GM19397 (cell line): ENCODE measurements around the gene IL13RA1.
"Not testable (repeated sequence)": the region's sequence is repeated elsewhere in the genome, so short reads cannot be mapped to it uniquely, and the experiment has no call there.

Experiments used
- ATAC-seq: cut with Tn5 transposase; IDR thresholded peaks from one replicate; pipeline ENCODE4 v1.9.1; 2021; ENCODE audit warnings: mild to moderate bottlenecking, moderate library complexity; ENCODE audit not compliant: unreplicated experiment

The IL13RA1 gene

DNA sequence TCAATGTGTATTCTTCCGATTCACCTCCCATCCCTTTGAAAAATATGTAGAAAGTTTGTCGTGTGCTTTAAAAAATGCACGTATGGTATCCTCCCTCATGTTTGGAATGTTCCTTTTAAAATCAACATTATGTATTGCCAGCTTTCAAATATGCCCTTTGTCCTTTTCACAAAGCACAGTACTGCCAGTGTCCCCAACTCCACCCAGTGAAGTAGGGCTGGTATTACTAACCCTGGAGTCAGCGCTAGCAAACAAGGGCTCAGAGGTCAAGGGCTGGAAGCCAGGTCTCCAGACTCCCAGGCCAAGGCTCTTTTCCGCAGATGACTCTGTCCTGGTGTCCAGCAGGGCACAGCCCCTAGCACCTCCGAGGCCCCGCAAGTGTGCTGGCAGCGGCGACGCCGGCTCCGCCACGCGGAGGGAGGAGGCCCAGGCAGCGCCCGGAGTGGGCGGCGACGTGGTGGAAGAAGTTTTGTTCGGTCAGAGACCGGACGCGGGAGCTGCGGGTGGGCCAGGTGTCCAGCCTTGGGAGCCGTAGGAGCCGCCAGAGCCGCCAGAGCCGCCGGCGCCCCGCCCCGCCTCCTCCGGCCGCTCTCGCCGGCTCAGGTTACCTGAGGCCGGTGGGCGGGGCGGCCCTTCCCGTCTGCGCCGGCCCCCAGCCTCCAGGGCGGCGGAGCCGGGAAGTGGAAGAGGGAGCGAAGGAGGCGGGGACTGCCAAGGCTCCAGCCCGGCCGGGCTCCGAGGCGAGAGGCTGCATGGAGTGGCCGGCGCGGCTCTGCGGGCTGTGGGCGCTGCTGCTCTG is at the start of gene IL13RA1:
TSS of gene IL13RA1 (plus strand) at position 720 of the 799 bp plus-strand sequence. CDS start at position 753, 33 bp downstream.
- peak; percentile 71 for ATAC-seq

DNA sequence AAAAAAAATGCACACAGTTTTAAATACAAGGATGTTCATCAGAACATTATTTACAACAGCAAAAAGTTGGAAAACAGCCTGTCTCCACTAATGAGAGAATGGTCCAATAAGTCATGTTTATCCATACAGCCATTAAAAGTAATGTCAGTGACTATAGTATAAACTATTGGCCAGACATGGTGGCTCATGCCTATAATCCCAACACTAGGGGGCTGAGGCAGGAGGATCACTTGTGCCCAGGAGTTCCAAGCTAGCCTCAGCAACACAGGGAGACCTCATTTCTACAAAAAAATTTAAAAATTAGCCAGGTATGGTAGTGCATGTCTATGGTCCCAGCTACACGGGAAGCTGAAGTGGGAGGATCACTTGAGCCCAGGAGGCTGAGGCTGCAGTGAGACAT is 48.1 kb upstream of the IL13RA1 start:
- no peak for ATAC-seq

DNA sequence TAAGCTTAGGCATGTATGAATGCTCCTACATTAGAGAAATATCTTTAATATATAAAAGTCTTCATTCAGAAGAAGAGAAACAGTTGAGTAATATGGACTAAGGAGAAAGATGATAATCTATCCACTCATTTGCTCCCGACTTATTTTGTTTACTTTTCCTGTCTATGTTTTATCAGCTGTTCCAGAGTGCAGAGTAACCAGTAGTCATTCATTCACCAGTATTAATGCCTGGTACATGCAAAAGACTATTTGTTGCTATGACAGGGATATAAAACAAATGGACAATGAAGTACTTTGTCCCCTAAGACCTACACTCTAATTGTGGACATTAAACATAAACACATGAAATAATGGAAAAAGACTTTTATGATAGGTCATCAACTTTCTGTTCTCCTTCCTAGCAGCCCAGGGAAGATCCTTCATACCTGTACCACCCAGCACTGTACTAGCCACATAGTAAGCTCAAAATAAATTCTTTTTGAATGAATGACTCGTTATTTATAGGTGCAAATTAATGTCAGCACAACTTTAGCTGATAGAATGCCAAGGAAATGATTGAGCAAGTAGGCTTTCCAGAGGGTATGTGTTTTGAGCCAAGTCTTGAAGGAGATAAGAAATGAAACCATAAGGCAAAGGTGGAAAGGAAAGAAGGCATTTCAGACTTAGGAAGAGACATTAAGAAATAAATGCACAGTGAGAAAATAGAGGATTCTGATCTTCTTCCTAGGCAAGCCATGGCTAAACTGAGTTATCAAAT is 45.0 kb upstream of the IL13RA1 start:
- no peak for ATAC-seq

DNA sequence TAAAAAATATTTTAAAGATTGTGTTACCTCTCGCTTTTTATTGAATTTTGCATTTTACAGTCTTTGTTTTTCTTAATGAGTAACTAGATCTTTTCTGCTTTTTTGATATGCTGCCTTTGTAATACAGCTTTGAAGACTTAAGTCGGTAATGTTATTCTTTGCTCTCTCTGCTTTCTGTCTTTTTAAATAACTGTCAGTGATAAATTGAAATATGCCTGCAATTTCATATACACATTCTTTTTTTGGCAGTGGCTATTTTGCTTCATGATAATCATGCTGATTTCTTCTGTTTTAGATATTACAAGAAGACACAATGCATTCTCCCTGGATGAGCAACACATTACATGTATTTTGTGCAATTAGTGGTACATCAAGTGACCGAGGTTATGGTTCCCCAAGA is 42.0 kb upstream of the IL13RA1 start:
- no peak for ATAC-seq

DNA sequence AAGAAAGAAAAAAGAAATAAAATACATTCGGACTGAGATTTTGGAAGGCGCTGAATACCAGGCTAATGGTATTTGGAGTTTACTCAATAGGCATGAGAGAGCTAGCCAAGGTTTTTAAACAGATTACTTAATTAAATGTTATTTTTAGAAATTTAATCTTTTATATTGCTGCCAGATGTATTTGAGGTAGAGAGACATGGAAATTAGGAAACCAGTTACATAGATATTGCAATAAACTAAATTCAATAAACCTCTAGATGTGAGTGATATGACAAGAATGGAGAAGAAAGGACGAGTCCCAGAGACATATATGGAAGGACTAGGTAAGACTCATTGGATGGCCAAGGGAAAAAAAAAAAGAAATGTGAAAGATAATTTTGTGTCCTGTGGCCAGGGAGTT is 38.5 kb upstream of the IL13RA1 start:
- ATAC-seq = no peak

DNA sequence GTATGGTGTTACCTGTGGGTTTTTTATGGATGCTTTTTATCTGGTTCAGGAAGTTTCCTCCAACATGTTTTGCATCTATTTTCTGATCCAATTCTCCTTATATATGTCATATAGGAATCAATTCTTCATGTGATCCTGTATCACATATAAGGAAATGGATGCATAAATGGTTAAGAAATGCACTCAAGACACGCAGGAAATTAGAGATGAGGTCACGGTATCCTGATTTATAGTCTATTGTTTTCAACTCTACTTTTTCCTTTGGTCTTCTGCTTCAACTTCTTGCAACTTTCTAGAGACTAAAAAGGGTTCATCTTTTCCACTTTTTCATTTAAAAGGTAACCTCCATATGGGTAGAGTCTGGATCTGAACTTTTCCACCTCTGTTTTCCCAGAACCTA is 33.6 kb upstream of the IL13RA1 start:
- no peak for ATAC-seq

DNA sequence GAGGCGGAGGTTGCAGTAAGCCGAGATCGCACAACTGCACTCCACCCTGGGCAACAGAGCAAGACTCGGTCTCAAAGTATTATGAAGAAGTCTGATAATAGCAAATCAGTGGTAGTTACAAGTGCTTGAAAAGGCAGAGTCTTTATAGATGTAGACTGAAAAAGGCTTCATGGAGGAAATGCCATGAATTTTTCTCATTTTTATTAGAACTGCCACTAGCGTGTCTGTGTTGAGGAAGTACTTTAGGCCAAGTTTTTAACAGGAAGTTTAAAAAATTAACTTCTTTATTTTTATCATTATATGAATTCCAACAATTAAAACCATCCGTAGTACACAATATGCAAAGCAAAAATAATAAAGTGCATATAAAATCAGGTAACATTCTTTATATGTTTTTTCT is 32.8 kb upstream of the IL13RA1 start:
- no peak for ATAC-seq

DNA sequence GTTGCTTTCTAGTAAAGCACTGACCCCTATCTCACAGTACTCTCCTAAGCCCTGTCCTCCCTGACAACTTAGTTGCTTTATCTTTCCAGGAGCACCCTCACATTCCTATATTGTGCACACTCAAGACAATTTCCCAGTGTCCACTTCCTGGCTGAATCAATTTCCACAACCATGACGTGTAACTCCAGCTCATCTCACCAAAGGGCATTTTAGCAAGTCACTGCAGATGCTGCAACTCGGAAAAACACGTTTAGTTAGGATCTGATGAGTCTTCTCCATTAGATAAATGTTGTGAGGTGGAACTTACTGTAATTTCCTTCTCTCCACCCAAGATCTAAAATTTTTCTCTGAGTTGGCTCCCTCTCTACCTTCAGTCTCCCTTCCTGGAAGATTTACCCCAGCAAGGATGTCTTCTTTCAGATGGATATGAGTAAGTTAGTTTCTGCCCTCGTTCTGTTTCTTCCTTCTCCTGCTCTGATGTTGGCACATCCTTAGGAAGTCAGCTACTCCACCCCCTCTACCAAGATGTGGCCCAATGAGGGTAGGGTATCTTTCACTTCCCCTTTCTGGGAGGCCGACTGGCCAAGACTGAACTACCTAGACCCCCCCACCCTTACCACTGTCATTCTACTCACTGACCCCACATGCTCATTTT is 28.8 kb upstream of the IL13RA1 start:
- no peak for ATAC-seq

DNA sequence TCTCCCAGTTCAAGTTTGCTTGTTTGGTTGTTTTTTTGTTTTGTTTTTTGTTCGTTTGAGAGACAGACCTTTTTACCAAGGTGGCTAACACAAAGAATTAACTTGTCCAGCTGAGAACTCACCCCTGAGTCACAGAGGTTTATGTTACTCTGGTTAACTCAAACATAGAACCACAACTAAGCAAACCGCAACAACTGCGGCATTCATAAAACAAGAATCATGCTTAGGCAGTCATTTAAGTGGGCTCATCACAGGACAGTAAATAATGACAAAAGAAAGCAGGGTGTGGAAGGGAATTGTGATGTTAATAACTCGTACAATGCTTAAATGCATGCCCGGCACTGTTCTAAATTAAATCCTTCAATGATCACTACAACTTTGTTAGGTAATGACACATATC is 24.7 kb upstream of the IL13RA1 start:
- ATAC-seq = no peak

DNA sequence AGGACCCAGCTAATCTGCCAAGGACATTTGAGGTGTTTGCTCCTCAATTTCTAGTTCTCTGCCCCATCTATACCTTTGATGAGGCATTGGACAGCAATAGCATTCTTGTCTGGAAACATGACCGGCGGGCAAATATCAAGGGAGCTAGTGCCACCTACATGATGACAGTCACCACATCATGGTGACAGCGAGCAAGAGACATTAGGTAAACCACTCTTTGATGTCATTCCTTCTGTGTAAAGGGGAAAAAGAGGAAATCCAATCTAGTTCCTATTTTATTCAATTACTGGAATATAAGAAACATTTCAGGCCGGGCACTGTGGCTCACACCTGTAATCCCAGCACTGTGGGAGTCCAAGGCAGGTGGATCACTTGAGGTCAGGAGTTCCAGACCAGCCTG is 20.7 kb upstream of the IL13RA1 start:
- no peak for ATAC-seq

DNA sequence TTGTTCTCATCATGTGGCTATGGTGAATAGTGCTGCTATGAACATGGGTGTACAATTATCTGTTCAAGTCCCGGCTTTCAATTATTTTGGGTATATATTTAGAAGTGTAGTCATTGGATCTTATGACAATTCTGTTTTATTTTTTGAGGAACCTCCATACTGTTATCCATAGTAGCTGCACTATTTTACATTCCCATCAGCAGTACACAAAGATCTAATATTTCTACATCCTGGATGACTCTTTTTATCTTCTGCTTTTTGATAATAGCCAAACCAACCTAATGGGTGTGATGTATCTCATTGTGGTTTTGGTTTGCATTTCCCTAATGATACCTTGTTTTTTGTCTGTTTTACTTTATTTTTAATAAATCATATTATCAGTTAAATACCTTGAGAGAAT is 12.9 kb upstream of the IL13RA1 start:
- no peak for ATAC-seq

DNA sequence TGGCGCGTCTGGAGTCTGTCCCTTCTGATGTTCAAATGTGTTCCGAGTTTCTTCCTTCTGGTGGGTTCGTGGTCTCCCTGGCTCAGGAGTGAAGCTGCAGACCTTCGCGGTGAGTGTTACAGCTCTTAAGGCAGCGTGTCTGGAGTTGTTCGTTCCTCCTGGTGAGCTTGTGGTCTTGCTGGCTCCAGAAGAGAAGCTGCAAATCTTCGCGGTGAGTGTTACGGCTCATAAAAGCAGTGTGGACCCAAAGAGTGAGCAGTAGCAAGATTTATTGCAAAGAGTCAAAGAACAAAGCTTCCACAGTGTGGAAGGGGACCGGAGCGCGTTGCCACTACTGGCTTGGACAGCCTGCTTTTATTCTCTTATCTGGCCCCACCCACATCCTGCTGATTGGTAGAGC is 11.5 kb upstream of the IL13RA1 start:
- ATAC-seq = not testable (repeated sequence)

DNA sequence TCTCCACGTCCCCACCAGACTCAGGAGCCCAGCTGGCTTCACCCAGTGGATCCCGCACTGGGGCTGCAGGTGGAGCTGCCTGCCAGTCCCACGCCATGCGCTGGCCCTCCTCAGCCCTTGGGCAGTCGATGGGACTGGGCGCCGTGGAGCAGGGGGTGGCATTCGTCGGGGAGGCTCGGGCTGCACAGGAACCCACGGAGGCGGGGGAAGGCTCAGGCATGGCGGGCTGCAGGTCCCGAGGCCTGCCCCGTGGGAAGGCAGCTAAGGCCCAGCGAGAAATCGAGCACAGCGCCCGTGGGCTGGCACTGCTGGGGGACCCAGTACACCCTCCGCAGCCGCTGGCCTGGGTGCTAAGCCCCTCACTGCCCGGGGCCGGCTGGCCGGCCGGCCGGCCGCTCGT is 10.6 kb upstream of the IL13RA1 start:
- ATAC-seq = not testable (repeated sequence)

DNA sequence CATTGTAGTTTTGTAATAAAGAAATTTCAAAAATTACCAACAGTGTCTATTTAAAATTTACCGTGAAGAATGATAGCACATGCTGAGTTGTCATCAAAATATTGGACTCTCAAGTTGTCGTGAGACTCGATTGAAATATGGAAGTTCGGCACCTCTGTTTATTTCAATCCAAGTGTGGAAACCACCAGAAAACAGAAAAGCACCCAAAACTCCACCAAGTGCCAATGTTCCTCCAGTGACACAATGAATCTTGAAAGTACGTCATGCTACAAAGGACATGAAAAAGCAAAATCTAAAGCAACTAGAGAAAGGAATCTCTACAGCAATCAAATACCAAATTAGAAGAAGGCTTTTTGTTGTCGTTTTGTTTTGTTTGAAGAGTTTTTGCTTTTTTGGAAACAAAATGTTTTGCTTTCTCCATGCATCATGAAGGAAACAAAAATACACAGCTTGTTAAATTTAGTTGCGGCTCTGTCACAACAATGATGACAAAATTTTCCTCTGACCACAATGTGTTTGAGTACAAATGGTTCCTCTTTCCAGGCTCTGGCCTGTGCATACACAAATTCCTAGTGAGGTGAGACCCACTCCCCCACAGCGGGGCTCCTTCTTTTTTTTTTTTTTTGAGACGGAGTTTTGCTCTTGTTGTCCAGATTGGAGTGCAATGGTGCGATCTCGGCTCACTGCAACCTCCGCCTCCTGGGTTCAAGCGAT is 9.6 kb upstream of the IL13RA1 start:
- no peak for ATAC-seq

DNA sequence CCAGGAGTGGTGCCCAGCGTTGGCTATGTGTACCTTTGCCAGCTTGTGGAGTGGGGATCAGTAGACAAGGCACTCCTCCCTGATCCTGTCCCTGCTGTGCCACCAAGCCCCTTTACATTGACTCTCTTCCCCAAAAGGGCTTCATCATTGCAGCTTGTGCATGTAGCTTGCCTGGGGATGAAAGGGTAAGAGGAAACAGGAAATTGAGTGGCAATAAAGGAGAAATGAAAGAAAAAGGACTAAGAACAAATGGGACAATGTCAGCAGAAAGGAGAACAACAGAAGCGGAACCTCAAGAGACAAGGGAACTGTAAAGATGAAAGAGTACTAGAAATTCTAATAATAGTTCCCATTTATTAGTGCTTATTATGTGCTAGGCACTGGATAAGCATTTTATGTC is 8.7 kb upstream of the IL13RA1 start:
- no peak for ATAC-seq

DNA sequence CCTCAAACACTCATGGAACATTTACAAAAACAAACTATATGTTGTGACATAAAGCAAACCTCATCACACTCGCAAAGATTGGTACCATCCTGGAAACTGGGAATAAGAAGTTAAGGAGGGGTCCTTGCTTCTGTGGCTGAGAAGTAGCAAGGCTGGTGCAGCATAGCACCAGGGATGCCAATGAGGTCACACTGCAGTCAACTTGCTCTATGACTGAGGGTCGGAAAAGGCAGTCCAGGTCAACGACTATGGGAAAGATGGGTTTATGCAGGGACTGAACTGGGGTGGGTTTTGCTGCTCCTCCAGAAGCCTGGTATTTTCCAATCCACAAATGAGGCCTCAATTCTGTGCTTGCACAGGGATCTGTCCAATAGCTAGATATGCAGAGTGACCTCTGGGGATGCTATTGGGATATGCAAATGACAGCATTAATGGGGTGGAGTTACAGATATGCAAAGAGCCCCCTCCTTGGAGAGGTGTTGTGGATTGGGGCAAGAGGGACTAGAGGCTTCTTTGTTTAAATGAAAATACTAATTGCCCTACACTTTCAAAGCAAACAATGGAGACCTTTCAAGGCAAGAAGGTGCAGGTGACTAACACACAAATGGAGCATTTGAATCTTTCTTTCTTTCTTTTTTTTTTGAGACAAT is 7.2 kb upstream of the IL13RA1 start:
- no peak for ATAC-seq

DNA sequence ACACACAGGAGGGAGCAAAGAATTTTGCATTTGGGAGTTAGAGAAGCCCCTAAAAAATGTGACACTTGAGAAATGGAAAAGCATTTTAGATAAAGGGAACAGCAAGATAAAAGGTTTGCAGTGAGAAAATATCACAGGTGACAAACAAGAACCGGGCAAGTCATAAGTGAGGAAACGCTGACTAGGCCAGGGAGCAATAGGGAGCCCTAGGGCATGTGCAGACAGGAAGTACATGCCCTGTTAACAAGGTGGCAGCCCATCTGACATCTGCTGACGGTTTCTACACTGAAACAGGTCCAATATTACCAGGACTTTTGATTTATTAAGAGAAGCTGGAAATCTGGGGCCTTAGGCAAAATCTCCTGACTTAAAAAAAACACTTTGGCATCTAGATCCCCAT is 4.0 kb upstream of the IL13RA1 start:
- ATAC-seq = no peak

DNA sequence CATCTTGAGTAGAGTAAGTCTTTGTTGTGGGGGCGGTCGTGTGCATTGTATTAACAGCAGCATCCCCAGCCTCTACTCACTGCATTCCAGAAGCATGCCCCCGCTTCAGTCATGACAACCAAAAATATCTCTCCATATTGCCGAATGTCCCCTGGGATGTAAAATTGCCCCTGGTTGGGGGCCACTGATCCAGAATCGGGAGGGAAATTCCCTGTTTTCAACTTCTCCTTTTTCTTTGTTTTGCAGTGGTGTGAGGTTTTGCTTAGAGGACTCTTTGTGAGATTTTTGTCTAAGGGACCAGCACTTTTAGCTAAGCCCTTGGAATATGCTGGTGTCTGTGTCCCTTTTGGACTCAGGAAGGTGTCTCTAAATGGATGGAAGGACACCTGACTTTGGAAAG is 3.0 kb upstream of the IL13RA1 start:
- no peak for ATAC-seq

DNA sequence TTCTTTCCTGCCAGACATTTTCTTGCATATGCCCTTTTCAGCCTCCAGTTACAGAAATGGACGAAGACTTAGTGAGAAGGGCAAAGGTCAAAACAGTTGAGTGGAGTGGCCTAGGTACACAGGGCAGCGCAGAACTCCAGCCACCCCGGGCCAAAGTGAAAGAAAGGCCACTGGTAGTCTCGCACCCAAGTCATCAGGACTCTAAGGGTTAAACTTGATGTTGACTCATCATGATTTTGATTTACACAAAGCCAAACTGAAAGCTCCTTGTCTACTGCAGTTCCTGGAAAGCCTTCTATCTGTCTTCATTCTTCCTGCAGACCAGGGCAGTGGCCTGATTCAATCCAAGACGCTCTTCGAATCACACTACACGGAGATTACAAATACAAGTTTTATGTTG is 2.6 kb upstream of the IL13RA1 start:
- ATAC-seq = no peak

DNA sequence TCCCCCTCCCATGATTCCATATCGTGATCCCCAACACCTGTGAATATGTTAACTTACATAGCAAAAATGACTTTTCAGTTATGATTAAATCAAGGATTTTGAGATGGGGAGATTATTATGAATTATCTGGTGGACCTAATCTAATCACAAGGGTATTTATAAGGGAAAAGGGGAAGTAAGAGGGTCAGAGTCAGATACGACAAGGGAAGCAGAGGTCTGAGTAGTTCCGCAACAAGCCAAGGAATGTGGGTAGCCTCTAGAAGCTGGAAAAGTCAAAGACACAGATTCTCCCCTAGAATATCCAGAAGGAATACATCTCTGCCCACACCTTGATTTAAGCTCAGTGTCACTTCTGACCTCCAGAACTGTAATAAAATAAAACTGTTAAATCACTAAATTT is 1.0 kb upstream of the IL13RA1 start:
- no peak for ATAC-seq
